ENCODE measurements around the gene KIF25. TPM values are rescaled to one million over a fixed set of nuclear protein-coding genes. Genes with fewer than 3 reads are reported as not detected.

Gene KIF25
- total and polyA plus RNA-seq, 8 donors = 0.63 to 14.8 (median 12.2) TPM

- Histone ChIP-seq H3K4me1 (no peaks in the 10 kb centered on the region), H3K4me3 (no peak overlapping the region), H3K27ac (no peak overlapping the region), H3K36me3 (peaks cover 0 to 58% of the 10 kb centered on the region in 2 donors), H3K9me3 (no peaks in the 10 kb centered on the region), H3K27me3 (no peaks in the 10 kb centered on the region)
- ATAC-seq = no peak
- DNase-seq = no peak
- no peak for TF ChIP-seq CTCF (IDR thresholded peaks at IDR 0.05)
- intact Hi-C loops (cut with DNase I) = no loop called here
Observed at GRCh38 chr6:167951781-167952511, 45.5 kb upstream of the KIF25 start.

GRCh38 chr6:167952512-167952859, 45.0 kb upstream of the KIF25 start:
- DNase-seq (no peak), ATAC-seq (no peak)
- intact Hi-C loops (cut with DNase I) = no loop called here
- Histone ChIP-seq H3K4me3 (no peak overlapping the region), H3K4me1 (no peaks in the 10 kb centered on the region), H3K27me3 (no peaks in the 10 kb centered on the region), H3K27ac (no peak overlapping the region), H3K9me3 (no peaks in the 10 kb centered on the region), H3K36me3 (peaks cover 0 to 53% of the 10 kb centered on the region in 2 donors)
- TF ChIP-seq CTCF (IDR thresholded peaks at IDR 0.05) = no peak

- intact Hi-C loops (cut with DNase I) = no loop called here
- H3K9me3 ChIP-seq = no peaks in the 10 kb centered on the region
- H3K4me1 ChIP-seq = no peaks in the 10 kb centered on the region
- ATAC-seq (no peak), DNase-seq (no peak)
- TF ChIP-seq CTCF (IDR thresholded peaks at IDR 0.05) = no peak
- no peaks in the 10 kb centered on the region for H3K27me3 ChIP-seq
- no peak overlapping the region for H3K4me3 ChIP-seq
- peaks cover 0 to 42% of the 10 kb centered on the region in 2 donors for H3K36me3 ChIP-seq
- H3K27ac ChIP-seq = no peak overlapping the region
Observed at GRCh38 chr6:167953551-167953950, 43.9 kb upstream of the KIF25 start.

- no peak for TF ChIP-seq CTCF (IDR thresholded peaks at IDR 0.05)
- DNase-seq (no peak), ATAC-seq (no peak)
- Histone ChIP-seq H3K9me3 (no peaks in the 10 kb centered on the region), H3K27me3 (no peaks in the 10 kb centered on the region), H3K27ac (no peak overlapping the region), H3K4me1 (no peaks in the 10 kb centered on the region), H3K36me3 (peaks cover 0 to 36% of the 10 kb centered on the region in 2 donors), H3K4me3 (no peak overlapping the region)
- intact Hi-C loops (cut with DNase I) = no loop called here
Observed at GRCh38 chr6:167954151-167954550, 43.3 kb upstream of the KIF25 start.

- intact Hi-C loops (cut with DNase I) = no loop called here
- Histone ChIP-seq H3K27ac (no peak overlapping the region), H3K36me3 (peaks cover 0 to 13% of the 10 kb centered on the region in 2 donors), H3K4me1 (no peaks in the 10 kb centered on the region), H3K9me3 (no peaks in the 10 kb centered on the region), H3K4me3 (no peak overlapping the region), H3K27me3 (no peaks in the 10 kb centered on the region)
- no peak for TF ChIP-seq CTCF (IDR thresholded peaks at IDR 0.05)
- ATAC-seq (no peak), DNase-seq (no peak)
Observed at GRCh38 chr6:167956491-167956890, 41.0 kb upstream of the KIF25 start.
